NT2/D1 (cell line): ENCODE results near the gene CD248.
"Not testable (repeated sequence)": the region's sequence is repeated elsewhere in the genome, so short reads cannot be mapped to it uniquely, and the experiment has no call there.

Source experiments
- DNase-seq: peaks from one replicate; pipeline ENCODE4 v3.0.0-alpha.2; 2011; ENCODE audit warnings: low read depth, low spot score
- H3K27me3 ChIP-seq: 2 replicates; pipeline ENCODE4 v1.6.0; 2011; ENCODE audit warnings: mild to moderate bottlenecking; ENCODE audit not compliant: insufficient read length, insufficient read depth
- H3K36me3 ChIP-seq: 2 replicates; pipeline ENCODE4 v1.6.1; 2011; ENCODE audit warnings: mild to moderate bottlenecking, low read length, mixed read lengths; ENCODE audit not compliant: insufficient read depth, insufficient read length
- H3K4me1 ChIP-seq: 2 replicates; pipeline ENCODE4 v1.5.1; 2011; ENCODE audit not compliant: insufficient read depth, insufficient read length
- H3K4me3 ChIP-seq: 2 replicates; pipeline ENCODE4 v1.5.1; 2011; ENCODE audit warnings: low read depth; ENCODE audit not compliant: insufficient read length
- H3K9ac ChIP-seq: 2 replicates; pipeline ENCODE4 v1.6.0; 2011; ENCODE audit warnings: low read depth; ENCODE audit not compliant: insufficient read length
- H3K9me3 ChIP-seq: 2 replicates; pipeline ENCODE4 v1.5.1; 2011; ENCODE audit warnings: mild to moderate bottlenecking, low read length; ENCODE audit not compliant: insufficient read depth
- SUZ12 ChIP-seq: IDR thresholded peaks from 2 replicates; pipeline ENCODE4 v1.6.1; 2011; ENCODE audit not compliant: insufficient read length, insufficient read depth; ENCODE audit errors: extremely low read depth
- YY1 ChIP-seq: IDR thresholded peaks from 2 replicates; pipeline ENCODE4 v1.6.1; 2011; ENCODE audit not compliant: insufficient read length, insufficient read depth
- ZNF274 ChIP-seq: IDR thresholded peaks from 2 replicates; pipeline ENCODE4 v1.6.1; 2011; ENCODE audit warnings: mild to moderate bottlenecking, low read depth, low read length

The CD248 gene

GRCh38 chr11:66361502-66361941 lies 44.7 kb upstream of the CD248 start:
- H3K27me3 ChIP-seq: no peaks in the 10 kb centered on the region
- H3K4me1 ChIP-seq: peaks cover 9% of the 10 kb centered on the region
- no peak overlapping the region for H3K4me3 ChIP-seq
- peaks cover 48% of the 10 kb centered on the region for H3K36me3 ChIP-seq
- H3K9me3 ChIP-seq: no peaks in the 10 kb centered on the region
- no peak for DNase-seq
- H3K9ac ChIP-seq: no peak overlapping the region
- TF ChIP-seq YY1: no peak
- TF ChIP-seq ZNF274: no peak
- TF ChIP-seq SUZ12: no peak

- peaks cover 9% of the 10 kb centered on the region for H3K4me1 ChIP-seq
- no peak for DNase-seq
- no peak overlapping the region for H3K9ac ChIP-seq
- TF ChIP-seq SUZ12: no peak
- TF ChIP-seq YY1: no peak
- TF ChIP-seq ZNF274: no peak
- no peaks in the 10 kb centered on the region for H3K27me3 ChIP-seq
- H3K4me3 ChIP-seq: no peak overlapping the region
- peaks cover 39% of the 10 kb centered on the region for H3K36me3 ChIP-seq
- no peaks in the 10 kb centered on the region for H3K9me3 ChIP-seq
Measured at GRCh38 chr11:66360406-66361073, 43.7 kb upstream of the CD248 start.

GRCh38 chr11:66359662-66360087 lies 42.8 kb upstream of the CD248 start:
- no peak for DNase-seq
- Histone ChIP-seq H3K4me1 (peaks cover 9% of the 10 kb centered on the region), H3K9ac (no peak overlapping the region), H3K4me3 (no peak overlapping the region), H3K27me3 (no peaks in the 10 kb centered on the region), H3K36me3 (peaks cover 31% of the 10 kb centered on the region), H3K9me3 (no peaks in the 10 kb centered on the region)
- no peak for TF ChIP-seq SUZ12
- TF ChIP-seq ZNF274: no peak
- no peak for TF ChIP-seq YY1

GRCh38 chr11:66350560-66351235 lies 33.9 kb upstream of the CD248 start:
- Histone ChIP-seq H3K27me3 (peaks cover 15% of the 10 kb centered on the region), H3K36me3 (peaks cover 14% of the 10 kb centered on the region), H3K4me1 (peaks cover 14% of the 10 kb centered on the region)
- H3K9me3 ChIP-seq, H3K9ac ChIP-seq, H3K4me3 ChIP-seq, DNase-seq: not testable (repeated sequence)

GRCh38 chr11:66349084-66349386 lies 32.2 kb upstream of the CD248 start:
- no peak for DNase-seq
- H3K27me3 ChIP-seq: peaks cover 15% of the 10 kb centered on the region
- H3K9me3 ChIP-seq: no peaks in the 10 kb centered on the region
- peaks cover 14% of the 10 kb centered on the region for H3K4me1 ChIP-seq
- H3K9ac ChIP-seq: peak overlapping the region; percentile 33
- peaks cover 8% of the 10 kb centered on the region for H3K36me3 ChIP-seq
- H3K4me3 ChIP-seq: no peak overlapping the region
- no peak for TF ChIP-seq SUZ12

- H3K4me1 ChIP-seq: peaks cover 14% of the 10 kb centered on the region
Measured at GRCh38 chr11:66347425-66348276, 30.8 kb upstream of the CD248 start, which contains the start of gene B4GAT1. Gene B4GAT1, minus strand, starts transcription at chr11:66347629. Its CDS starts 84 bp downstream, at chr11:66347545.

GRCh38 chr11:66346476-66347424 lies 29.9 kb upstream of the CD248 start:
- Histone ChIP-seq H3K4me1 (peaks cover 14% of the 10 kb centered on the region), H3K4me3 (peak overlapping the region; percentile 91), H3K36me3 (peaks cover 20% of the 10 kb centered on the region), H3K27me3 (peaks cover 15% of the 10 kb centered on the region), H3K9me3 (no peaks in the 10 kb centered on the region), H3K9ac (peak overlapping the region; percentile 99)
- TF ChIP-seq ZNF274 (no peak), SUZ12 (peak; percentile 49)
- no peak for DNase-seq

More at GRCh38 chr11:66347425-66348276, 30.8 kb upstream of the CD248 start, which contains the start of gene B4GAT1:
- H3K9me3 ChIP-seq: no peaks in the 10 kb centered on the region
- peaks cover 11% of the 10 kb centered on the region for H3K36me3 ChIP-seq
- H3K4me3 ChIP-seq: peak within 1 kb of the TSS; percentile 91
- H3K9ac ChIP-seq: peak within 1 kb of the TSS; percentile 99
- no peak for DNase-seq
- TF ChIP-seq ZNF274: no peak
- H3K27me3 ChIP-seq: peaks cover 15% of the 10 kb centered on the region
